HEK293 (cell line): ENCODE measurements around the gene SPATA31E1.

Experiments used
- CTCF ChIA-PET: fragments of 350-600 bp; formaldehyde crosslinking; extraction: SDS; loops from one replicate; lab custom pipeline; 2021; ENCODE audit warnings: antibody characterized with exemption; lab: Yijun Ruan, JAX
- POLR2A ChIA-PET: fragments of 300-600 bp; formaldehyde crosslinking; extraction: SDS; loops from one replicate; lab custom pipeline; 2020; ENCODE audit warnings: antibody characterized with exemption, inconsistent platforms; lab: Yijun Ruan, JAX
- H3K27ac ChIP-seq: fragments of 200-500 bp; sonication (Bioruptor generic); 2 replicates; pipeline ENCODE4 v1.5.1; 2014; ENCODE audit warnings: low read depth, low read length, control low read depth, inconsistent platforms; ENCODE audit errors: extremely low read depth
- H3K36me3 ChIP-seq, 2 experiments: fragments of 200-500 bp in 1 of 2; sonication (Bioruptor generic) in 1 of 2; 1 replicate in 1 of 2; 2 replicates in 1 of 2; pipeline ENCODE4 v1.5.1; 2014 to 2017; ENCODE audit warnings: inconsistent platforms in 2 of 2, low read length in 2 of 2; ENCODE audit not compliant: control insufficient read depth in 2 of 2, insufficient read depth in 1 of 2
- H3K4me1 ChIP-seq: fragments of 200-500 bp; sonication (Bioruptor generic); 2 replicates; pipeline ENCODE4 v1.5.1; 2014; ENCODE audit warnings: mild to moderate bottlenecking, low read length, inconsistent platforms; ENCODE audit not compliant: control insufficient read depth, insufficient read depth
- H3K4me3 ChIP-seq: 2 replicates; pipeline ENCODE4 v1.5.1; 2011; ENCODE audit warnings: low read depth, mild to moderate bottlenecking, control low read depth, low read length, moderate library complexity
- H3K9me3 ChIP-seq: fragments of 200-500 bp; sonication (Bioruptor generic); 2 replicates; pipeline ENCODE4 v1.5.1; 2014; ENCODE audit warnings: low read depth, low read length, inconsistent platforms; ENCODE audit not compliant: control insufficient read depth, insufficient read depth
- EGR2 ChIP-seq: fragments of 450-650 bp; formaldehyde crosslinking; IDR thresholded peaks from 2 replicates; pipeline ENCODE4 v1.5.1; 2016; ENCODE audit warnings: low read depth, missing biosample characterization, missing genetic modification characterization
- KLF17 ChIP-seq: fragments of 450-650 bp; formaldehyde crosslinking; IDR thresholded peaks from 2 replicates; pipeline ENCODE4 v1.5.1; 2016; ENCODE audit warnings: missing biosample characterization, missing genetic modification characterization
- KLF7 ChIP-seq: fragments of 450-650 bp; formaldehyde crosslinking; IDR thresholded peaks from 2 replicates; pipeline ENCODE4 v1.5.1; 2016; ENCODE audit warnings: missing biosample characterization, missing genetic modification characterization, borderline replicate concordance
- KLF8 ChIP-seq: fragments of 450-650 bp; formaldehyde crosslinking; IDR thresholded peaks from 2 replicates; pipeline ENCODE4 v1.5.1; 2016; ENCODE audit warnings: missing biosample characterization, missing genetic modification characterization
- PRDM2 ChIP-seq: fragments of 450-650 bp; formaldehyde crosslinking; IDR thresholded peaks from 2 replicates; pipeline ENCODE4 v1.5.1; 2016; ENCODE audit warnings: missing biosample characterization, missing genetic modification characterization, borderline replicate concordance
- SP7 ChIP-seq: fragments of 450-650 bp; formaldehyde crosslinking; IDR thresholded peaks from 2 replicates; pipeline ENCODE4 v1.5.1; 2016; ENCODE audit warnings: missing biosample characterization, missing genetic modification characterization
- YY2 ChIP-seq: fragments of 450-650 bp; formaldehyde crosslinking; IDR thresholded peaks from 2 replicates; pipeline ENCODE4 v1.5.1; 2016; ENCODE audit warnings: missing biosample characterization, missing genetic modification characterization
- ZNF518A ChIP-seq: fragments of 450-650 bp; formaldehyde crosslinking; conservative IDR thresholded peaks from 2 replicates; pipeline ENCODE4 v1.5.1; 2016; ENCODE audit warnings: low read depth, missing biosample characterization, missing genetic modification characterization
- ZNF776 ChIP-seq: fragments of 450-650 bp; formaldehyde crosslinking; IDR thresholded peaks from 2 replicates; pipeline ENCODE4 v1.5.0; 2017; ENCODE audit warnings: missing biosample characterization, missing genetic modification characterization, borderline replicate concordance
- ZSCAN4 ChIP-seq: fragments of 450-650 bp; formaldehyde crosslinking; IDR thresholded peaks from 2 replicates; pipeline ENCODE4 v1.5.1; 2017; ENCODE audit warnings: missing biosample characterization, missing genetic modification characterization
- TF ChIP-seq, protein P1 (sequence below): fragments of 450-650 bp; formaldehyde crosslinking; IDR thresholded peaks from 2 replicates; pipeline ENCODE4 v1.5.1; 2016; ENCODE audit warnings: missing biosample characterization, missing genetic modification characterization
- TF ChIP-seq, protein P2 (sequence below): fragments of 450-650 bp; formaldehyde crosslinking; IDR thresholded peaks from 2 replicates; pipeline ENCODE4 v1.5.1; 2017; ENCODE audit warnings: missing biosample characterization, missing genetic modification characterization

The SPATA31E1 gene

GRCh38 chr9:87855061-87855460, 27.6 kb upstream of the SPATA31E1 start (continued):
- TF ChIP-seq, protein P1, sequence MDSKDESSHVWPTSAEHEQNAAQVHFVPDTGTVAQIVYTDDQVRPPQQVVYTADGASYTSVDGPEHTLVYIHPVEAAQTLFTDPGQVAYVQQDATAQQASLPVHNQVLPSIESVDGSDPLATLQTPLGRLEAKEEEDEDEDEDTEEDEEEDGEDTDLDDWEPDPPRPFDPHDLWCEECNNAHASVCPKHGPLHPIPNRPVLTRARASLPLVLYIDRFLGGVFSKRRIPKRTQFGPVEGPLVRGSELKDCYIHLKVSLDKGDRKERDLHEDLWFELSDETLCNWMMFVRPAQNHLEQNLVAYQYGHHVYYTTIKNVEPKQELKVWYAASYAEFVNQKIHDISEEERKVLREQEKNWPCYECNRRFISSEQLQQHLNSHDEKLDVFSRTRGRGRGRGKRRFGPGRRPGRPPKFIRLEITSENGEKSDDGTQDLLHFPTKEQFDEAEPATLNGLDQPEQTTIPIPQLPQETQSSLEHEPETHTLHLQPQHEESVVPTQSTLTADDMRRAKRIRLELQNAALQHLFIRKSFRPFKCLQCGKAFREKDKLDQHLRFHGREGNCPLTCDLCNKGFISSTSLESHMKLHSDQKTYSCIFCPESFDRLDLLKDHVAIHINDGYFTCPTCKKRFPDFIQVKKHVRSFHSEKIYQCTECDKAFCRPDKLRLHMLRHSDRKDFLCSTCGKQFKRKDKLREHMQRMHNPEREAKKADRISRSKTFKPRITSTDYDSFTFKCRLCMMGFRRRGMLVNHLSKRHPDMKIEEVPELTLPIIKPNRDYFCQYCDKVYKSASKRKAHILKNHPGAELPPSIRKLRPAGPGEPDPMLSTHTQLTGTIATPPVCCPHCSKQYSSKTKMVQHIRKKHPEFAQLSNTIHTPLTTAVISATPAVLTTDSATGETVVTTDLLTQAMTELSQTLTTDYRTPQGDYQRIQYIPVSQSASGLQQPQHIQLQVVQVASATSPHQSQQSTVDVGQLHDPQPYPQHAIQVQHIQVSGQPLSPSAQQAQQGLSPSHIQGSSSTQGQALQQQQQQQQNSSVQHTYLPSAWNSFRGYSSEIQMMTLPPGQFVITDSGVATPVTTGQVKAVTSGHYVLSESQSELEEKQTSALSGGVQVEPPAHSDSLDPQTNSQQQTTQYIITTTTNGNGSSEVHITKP (tag by site-specific recombination) = no peak

GRCh38 chr9:87857141-87857947, 25.3 kb upstream of the SPATA31E1 start:
- CTCF ChIA-PET = interaction anchor here (1.1 kb wide), 1 partner anchor 35 kb away, joined by 3 read pairs; no protein-coding TSS in a partner anchor

More at GRCh38 chr9:87857141-87857947, 25.3 kb upstream of the SPATA31E1 start:
- POLR2A ChIA-PET = no interaction called here
- no peaks in the 10 kb centered on the region for H3K36me3 ChIP-seq
- no peaks in the 10 kb centered on the region for H3K4me1 ChIP-seq
- H3K9me3 ChIP-seq = no peaks in the 10 kb centered on the region
- TF ChIP-seq ZNF776 (tag by site-specific recombination) = no peak
- TF ChIP-seq, protein P2, sequence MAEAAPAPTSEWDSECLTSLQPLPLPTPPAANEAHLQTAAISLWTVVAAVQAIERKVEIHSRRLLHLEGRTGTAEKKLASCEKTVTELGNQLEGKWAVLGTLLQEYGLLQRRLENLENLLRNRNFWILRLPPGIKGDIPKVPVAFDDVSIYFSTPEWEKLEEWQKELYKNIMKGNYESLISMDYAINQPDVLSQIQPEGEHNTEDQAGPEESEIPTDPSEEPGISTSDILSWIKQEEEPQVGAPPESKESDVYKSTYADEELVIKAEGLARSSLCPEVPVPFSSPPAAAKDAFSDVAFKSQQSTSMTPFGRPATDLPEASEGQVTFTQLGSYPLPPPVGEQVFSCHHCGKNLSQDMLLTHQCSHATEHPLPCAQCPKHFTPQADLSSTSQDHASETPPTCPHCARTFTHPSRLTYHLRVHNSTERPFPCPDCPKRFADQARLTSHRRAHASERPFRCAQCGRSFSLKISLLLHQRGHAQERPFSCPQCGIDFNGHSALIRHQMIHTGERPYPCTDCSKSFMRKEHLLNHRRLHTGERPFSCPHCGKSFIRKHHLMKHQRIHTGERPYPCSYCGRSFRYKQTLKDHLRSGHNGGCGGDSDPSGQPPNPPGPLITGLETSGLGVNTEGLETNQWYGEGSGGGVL (tag by site-specific recombination) = no peak
- TF ChIP-seq ZSCAN4 (tag by site-specific recombination) = no peak
- no peak for TF ChIP-seq YY2
- TF ChIP-seq EGR2 (tag by site-specific recombination) = no peak
- no peak for TF ChIP-seq KLF8
- TF ChIP-seq ZNF518A = no peak
- no peak for TF ChIP-seq KLF17 (tag by site-specific recombination)
- TF ChIP-seq KLF7 = no peak
- no peak for TF ChIP-seq SP7 (tag by site-specific recombination)
- TF ChIP-seq PRDM2 (tag by site-specific recombination) = no peak
- no peak overlapping the region for H3K27ac ChIP-seq
- no peak overlapping the region for H3K4me3 ChIP-seq
